Upper lobe of left lung (tissue), 4 donors: ENCODE results near the gene SMYD3.

Source experiments
- EP300 ChIP-seq, 4 donors: sonication (generic); formaldehyde crosslinking; IDR thresholded peaks; one replicate each; pipeline ENCODE4 v1.5.1; 2017; ENCODE audit warnings: antibody characterized with exemption in 4 of 4, control low read depth in 2 of 4
- POLR2A ChIP-seq, 4 donors: fragments of 450-650 bp; IDR thresholded peaks; one replicate each; pipeline ENCODE4 v1.5.1; 2016 to 2017; ENCODE audit warnings: antibody characterized with exemption in 4 of 4, mild to moderate bottlenecking in 2 of 4
- POLR2AphosphoS5 ChIP-seq, 2 donors: sonication (generic); formaldehyde crosslinking; IDR thresholded peaks; one replicate each; pipeline ENCODE4 v1.5.1; 2017; ENCODE audit warnings: antibody characterized with exemption in 2 of 2
- TF ChIP-seq, protein P1 (sequence below), 6 experiments: fragments of 450-650 bp in 4 of 6; fragments of 200-600 bp in 2 of 6; sonication (generic) in 2 of 6; IDR thresholded peaks; one replicate each; pipeline ENCODE4 v1.5.1; 2016 to 2019; ENCODE audit warnings: antibody characterized with exemption in 6 of 6

DNA sequence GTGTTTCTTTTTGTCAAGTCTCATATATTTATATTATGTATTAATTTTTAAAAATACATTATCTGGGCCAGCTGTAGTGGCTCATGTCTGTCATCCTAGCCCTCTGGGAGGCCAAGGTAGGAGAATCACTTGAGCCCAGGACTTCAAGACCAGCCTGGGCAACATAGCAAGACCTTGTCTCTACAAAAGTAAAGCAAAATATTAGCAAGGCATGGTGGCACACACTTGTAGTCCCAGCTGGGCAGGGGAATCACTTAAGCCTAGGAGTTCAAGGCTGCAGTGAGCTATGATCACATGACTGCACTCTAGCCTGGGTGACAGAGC lies 189.1 kb downstream of the SMYD3 start:
- TF ChIP-seq, protein P1, sequence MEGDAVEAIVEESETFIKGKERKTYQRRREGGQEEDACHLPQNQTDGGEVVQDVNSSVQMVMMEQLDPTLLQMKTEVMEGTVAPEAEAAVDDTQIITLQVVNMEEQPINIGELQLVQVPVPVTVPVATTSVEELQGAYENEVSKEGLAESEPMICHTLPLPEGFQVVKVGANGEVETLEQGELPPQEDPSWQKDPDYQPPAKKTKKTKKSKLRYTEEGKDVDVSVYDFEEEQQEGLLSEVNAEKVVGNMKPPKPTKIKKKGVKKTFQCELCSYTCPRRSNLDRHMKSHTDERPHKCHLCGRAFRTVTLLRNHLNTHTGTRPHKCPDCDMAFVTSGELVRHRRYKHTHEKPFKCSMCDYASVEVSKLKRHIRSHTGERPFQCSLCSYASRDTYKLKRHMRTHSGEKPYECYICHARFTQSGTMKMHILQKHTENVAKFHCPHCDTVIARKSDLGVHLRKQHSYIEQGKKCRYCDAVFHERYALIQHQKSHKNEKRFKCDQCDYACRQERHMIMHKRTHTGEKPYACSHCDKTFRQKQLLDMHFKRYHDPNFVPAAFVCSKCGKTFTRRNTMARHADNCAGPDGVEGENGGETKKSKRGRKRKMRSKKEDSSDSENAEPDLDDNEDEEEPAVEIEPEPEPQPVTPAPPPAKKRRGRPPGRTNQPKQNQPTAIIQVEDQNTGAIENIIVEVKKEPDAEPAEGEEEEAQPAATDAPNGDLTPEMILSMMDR (IDR thresholded peaks at IDR 0.05), result no peak
- no peak for TF ChIP-seq POLR2A (IDR thresholded peaks at IDR 0.05)
- TF ChIP-seq POLR2AphosphoS5 (IDR thresholded peaks at IDR 0.05), result no peak
- no peak for TF ChIP-seq EP300 (IDR thresholded peaks at IDR 0.05)
